GM19468 (cell line): ENCODE measurements around the gene PADI3.

Experiments used
- ATAC-seq: cut with Tn5 transposase; IDR thresholded peaks from one replicate; pipeline ENCODE4 v1.9.1; 2021; ENCODE audit warnings: mild to moderate bottlenecking, moderate library complexity, moderate number of reproducible peaks; ENCODE audit not compliant: unreplicated experiment; ENCODE audit errors: extremely low read depth

The PADI3 gene

DNA sequence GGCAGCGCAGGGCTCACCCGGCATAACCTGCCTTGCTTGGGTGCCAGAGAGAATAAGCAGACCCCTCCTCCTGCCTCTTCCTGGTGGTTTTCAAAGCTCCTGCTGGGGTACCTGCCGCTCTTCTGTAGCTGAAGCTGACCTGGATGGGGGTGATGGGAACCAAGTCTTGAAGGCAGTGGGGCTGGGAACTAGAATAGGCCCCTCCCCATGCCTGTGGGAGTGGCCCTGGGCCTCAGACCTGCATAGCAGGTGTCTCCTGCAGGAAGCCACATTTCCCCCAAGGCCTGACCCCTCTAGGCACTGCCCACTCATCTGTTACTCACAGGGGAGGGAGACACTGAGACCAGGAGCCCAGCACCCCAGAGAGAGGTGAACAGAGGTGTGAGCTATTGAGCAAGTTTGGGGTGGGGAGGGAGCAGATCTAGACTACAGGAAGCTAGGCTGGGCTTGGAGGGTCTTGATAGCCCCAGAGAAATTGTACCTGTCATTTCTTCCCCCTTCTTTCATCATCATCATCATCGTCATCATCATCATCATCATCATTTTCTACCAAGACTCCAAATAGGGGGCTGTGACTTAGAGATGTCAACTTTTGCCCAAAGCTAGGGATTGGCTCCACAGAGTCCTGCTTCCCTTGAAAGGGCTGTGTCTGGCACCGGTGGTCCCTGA, 33.9 kb upstream of the PADI3 start:
- no peak for ATAC-seq

DNA sequence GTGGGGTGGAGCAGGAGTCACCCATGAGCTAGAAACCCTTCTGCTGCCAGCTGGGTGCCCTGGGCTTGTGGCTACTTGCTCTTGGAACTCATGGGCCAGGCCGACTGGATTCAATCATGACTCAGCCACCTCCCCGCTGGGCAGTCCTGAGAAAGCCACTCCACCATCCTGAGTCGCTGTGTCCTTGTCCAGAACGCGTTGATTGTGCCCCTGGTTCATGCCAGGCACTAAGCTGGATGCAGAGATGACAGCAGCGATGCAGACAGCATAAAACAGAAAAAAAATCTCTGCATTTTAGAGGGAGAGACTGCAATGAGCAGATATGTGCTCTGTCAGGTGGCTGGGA, 33.4 kb upstream of the PADI3 start:
- ATAC-seq: no peak

DNA sequence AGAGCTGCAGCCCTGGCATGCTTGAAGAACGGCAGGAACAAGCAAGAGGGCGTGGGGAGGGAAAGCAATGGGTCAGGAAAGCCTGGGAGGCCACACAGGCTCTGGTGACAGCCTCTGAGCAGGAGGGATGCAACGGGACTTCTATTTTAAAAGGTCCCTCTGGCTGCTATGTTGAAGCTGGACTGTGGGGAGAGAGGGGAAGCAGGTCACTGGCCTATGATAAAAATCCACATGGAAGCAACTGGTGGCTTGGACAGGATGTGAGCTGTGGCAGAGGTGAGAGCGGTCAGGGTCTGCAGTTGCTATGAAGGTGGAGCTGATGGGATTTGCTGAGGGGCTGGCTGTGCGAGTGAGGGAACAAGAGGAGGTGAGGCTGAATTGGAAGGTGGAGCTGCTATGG, 32.8 kb upstream of the PADI3 start:
- no peak for ATAC-seq

DNA sequence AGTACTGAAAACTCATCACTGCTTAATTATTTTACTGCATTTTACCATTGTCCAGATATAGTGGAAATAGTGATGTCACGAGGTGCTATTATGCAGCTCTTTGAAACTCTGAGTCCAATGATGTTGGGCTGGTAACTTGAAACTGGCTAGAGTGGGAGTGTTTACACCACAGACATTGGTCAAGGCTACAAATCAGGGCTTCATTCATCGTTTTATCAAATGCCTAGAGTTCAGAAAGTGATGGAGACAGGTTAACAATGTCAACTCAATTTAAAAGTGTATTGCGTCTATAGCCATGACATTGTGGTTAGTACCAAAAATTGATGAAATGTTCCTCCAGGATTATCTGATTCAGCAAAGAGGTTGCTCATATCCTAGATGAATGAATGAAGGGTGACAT, 31.3 kb upstream of the PADI3 start:
- ATAC-seq: no peak

DNA sequence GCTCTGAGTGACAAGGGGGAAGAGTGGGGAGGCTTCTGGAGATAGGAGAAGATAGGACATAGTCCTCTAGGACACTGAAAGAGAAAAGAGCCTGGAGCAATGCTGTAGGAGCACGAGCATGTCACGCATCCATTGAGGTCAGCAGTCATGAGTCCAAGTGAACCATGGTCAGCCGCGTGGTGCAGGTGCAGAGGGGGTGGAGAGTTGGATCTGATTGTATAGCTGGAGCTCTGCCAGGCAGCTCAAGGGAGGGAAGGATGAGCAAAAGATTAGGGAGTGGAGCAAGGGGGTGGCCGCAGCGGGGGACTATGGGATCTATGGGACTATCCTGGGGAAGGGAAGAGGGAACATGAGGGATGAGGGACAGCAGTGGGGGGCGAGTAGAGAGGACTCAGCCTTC, 30.0 kb upstream of the PADI3 start:
- ATAC-seq: no peak

DNA sequence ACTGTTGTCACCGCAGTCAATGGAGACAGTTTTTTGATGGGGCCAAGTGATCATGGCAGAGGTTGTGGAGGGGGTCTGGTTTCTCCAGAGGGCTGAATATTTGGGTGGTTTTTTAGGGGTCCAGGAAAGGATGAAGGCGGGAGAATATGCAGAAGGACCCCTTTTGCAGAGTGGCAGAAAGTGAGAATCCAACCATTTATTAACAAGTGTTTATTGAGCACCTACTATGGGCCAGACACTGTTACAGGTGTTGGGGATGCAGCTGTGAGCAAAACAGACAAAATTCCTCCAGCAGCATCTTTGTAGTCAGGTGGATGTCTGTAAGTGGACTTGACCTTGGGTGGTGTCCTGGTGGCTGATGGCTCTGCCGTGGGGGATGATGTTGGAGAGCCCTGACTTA, 28.6 kb upstream of the PADI3 start:
- no peak for ATAC-seq

DNA sequence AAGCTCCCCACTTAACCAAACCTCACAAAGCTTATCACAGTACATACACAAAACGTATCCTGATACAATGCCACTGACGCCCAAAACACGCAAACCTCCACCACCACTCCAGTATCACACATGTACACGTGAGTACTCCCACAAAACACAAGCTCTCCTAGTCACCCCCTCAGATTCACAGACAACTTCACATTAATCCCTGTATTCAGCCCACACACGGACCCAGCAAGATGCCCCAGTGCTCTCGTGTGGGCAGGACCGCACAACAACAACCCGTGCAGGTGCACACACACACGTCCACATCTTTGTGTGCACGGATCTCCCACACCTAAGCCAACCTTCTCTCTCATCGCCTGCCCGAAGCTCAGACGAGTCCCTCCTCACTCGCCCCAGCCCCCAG, 26.3 kb upstream of the PADI3 start:
- no peak for ATAC-seq

GRCh38 chr1:17224434-17224833, 24.5 kb upstream of the PADI3 start:
- no peak for ATAC-seq

DNA sequence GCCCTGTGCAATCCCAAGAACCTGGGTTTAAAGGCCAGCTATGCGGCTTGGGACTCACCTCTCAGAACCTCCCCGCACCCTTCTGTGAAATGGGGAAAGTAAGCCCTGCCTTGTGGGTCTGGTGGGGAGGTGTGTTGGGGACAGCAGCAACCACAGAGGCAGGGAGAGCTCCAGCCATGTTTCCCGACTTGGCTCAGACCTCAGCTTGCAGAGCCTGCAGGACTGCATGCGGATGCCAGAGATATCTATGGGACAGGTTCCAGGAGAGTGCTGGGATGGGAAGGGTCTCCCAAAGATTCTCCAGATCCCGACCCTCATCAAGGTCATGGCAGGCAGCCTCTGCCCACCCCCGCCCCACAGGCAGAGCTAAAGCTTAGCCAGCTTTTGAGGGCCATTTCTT, 23.8 kb upstream of the PADI3 start:
- no peak for ATAC-seq

GRCh38 chr1:17227358-17227915, 21.5 kb upstream of the PADI3 start:
- ATAC-seq: no peak

DNA sequence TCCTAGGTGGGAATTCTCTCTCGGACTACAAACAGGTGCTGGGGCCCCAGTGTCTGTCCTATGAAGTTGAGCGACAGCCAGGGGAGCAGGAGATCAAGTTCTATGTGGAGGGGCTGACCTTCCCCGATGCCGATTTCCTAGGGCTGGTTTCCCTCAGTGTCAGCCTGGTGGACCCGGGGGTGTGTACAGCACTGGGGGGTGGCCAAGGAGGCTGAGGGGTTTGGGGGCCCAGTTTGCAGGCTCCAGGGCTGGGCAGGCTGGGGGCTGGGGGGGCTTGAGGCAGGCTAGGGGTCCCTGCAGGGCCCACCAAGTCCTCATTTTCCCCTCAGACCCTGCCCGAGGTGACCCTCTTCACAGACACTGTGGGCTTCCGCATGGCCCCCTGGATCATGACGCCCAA, 20.3 kb upstream of the PADI3 start:
- no peak for ATAC-seq

DNA sequence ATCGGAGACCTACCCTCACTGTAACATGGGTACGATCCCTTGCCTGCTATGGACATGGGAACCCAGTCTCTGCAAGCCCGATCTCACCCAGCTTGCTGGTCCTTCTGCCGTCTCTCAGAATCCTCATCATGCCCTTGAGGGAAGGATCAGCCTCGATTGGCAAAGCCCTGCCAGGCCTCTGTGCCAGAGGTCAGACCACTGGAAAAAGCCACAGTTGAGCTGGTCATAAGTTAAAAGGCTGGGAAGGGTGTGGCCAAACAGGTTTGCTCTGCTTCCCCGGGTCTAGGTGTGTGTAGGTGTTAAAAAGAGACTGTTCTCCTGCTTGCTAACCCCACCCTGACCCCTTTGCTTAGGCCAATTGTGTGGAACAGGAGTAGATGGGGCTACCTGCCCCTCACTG, 19.5 kb upstream of the PADI3 start:
- no peak for ATAC-seq

GRCh38 chr1:17230106-17230505, 18.8 kb upstream of the PADI3 start:
- ATAC-seq: no peak

DNA sequence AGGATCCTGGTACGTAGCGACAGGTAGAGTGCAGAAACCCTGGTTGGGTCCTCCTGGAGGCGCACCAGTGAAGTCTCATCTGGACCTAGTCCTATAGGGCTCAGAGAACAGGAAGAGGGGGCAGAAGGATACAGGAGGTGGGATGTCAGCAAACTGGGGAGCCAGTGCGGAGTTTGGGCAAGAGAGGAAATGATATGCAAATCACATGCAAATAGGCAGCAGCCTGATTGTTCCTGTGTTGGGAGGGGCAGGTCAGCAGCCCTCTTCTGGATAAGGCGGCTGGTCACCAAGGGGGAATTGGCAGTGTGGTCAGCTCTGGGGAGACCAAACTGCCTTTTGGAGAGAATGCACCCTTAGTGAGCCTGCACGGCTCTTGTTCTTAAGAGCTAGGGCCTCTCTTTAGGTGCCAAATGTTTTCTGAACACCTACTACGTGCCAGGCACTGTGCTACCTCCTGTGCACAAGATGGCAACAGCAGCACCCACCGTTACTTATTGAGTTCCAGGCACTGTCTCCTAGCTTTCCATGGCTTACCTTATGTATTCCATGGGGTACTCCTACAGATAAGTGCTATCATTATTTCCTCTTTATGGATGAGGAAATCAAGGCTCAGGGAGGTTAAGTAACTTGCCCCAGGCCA, 18.1 kb upstream of the PADI3 start:
- no peak for ATAC-seq

DNA sequence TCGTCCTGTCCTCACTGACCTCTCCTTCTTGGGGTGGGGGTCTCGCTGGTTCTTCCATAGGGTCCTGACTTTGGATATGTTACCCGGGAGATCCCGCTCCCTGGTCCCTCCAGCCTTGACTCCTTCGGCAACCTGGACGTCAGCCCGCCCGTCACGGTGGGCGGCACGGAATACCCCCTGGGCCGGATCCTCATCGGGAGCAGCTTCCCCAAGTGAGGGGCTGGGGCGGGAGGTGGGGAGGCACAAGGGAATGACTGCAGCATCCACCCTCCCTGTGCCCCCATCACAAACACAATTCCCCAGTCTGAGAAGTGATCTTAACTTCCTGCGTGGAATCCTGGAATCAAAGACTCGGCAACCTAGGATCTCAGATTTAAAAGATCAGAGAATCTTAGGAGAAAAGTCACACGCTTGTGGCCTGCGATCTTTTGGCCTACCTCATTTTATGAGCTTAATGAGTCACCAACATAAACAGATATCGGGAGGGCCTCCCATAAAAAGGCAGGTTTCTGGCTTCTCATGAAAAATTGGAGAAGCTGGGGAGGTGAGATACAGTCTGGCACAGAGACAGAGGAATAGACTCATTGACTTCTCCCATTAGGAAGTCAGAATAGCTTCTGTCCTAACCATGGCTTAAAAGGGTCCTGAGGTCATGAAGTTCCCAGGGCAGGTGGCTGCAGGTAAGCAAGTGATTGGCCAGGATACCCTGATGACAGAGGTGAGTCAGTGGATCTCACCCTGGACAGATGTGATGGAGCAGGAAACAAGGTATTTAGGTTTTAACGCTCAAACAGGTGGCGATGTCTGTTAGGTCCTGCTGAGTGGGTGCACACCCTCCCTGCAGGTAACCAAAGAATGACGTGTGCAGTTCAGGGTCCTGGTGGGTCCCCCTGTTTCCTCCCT, 15.9 kb upstream of the PADI3 start:
- no peak for ATAC-seq

DNA sequence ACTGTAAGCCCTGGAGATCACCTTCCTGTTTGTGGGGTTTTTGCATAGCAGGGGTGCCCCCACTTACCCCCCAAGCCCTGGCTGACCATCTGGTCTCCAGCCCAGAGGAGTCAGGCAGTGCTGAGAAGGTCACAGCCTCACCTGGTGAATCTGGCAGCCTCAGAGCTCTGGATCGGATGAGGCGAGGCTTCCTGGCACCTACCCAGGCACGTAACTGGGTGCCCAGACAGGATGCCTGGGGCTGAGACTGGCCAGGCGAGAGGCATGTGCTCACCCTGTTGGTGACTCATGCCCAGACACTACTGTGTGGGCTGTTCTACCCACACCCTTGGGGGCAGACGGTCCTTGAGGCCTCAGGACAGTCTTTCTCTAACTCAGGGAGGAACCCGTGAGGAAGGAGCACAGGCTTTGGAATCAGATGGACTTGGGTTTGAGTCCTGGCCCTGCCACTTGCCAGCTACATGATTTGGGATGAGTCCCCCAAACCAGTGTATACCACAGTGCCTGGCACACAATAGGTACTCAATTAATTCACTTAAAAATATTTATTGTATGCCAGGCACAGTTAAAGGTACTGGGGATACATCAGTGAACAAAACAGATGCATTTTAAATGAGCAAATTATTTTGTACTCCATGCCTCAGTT, 15.1 kb upstream of the PADI3 start:
- ATAC-seq: no peak

DNA sequence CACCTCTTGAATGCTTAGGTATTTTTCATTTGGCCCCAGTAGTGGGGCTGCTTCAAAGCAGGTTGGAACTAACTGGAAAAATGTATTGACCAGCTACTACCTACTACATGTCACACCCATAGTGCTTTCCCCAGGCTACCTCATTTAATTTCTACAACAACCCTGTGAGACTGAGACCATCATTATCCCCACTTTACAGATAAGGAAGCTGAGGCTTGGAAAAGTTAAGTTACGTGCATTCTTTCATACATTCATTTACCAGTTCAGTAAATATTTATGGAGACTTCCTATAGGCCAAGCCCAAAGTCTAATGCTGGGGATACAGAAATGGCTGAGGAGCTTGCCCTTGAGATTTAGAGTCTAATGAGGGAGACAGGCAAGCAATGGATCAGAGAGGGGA, 14.5 kb upstream of the PADI3 start:
- ATAC-seq: no peak

DNA sequence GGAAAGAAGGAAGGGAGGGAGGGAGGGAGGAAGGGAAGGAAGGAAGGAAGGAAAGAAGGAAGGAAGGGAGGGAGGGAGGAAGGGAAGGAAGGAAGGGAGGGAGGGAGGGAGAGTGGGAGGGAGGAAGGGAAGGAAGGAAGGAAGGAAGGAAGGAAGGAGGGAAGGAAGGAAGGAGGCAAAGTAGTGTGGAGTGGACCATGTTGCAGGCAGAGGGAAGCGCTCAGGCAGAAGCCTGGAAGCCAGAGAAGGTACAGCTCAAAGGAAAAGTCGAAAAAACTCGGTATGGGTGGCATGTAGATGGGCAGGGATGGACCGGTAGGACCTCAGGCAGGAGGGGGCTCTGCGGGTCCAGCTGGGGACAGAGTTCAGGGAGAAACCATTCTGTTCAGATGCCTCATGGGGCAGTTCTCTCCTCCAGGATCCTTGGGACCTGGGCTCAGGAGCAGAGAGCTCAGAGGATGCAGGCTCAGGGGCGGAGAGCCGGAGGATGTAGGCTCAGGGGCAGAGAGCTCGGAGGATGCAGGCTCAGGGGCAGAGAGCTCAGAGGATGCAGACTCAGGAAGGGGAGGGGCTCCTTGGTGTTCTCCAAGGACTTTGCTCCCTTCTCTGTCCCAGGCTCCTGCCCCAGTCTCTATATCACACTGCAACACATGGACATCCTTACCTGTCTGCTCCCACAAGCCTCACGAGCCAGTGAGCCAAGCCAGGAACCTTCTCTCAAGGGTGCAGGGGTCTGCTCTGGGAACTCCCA, 13.6 kb upstream of the PADI3 start:
- no peak for ATAC-seq

DNA sequence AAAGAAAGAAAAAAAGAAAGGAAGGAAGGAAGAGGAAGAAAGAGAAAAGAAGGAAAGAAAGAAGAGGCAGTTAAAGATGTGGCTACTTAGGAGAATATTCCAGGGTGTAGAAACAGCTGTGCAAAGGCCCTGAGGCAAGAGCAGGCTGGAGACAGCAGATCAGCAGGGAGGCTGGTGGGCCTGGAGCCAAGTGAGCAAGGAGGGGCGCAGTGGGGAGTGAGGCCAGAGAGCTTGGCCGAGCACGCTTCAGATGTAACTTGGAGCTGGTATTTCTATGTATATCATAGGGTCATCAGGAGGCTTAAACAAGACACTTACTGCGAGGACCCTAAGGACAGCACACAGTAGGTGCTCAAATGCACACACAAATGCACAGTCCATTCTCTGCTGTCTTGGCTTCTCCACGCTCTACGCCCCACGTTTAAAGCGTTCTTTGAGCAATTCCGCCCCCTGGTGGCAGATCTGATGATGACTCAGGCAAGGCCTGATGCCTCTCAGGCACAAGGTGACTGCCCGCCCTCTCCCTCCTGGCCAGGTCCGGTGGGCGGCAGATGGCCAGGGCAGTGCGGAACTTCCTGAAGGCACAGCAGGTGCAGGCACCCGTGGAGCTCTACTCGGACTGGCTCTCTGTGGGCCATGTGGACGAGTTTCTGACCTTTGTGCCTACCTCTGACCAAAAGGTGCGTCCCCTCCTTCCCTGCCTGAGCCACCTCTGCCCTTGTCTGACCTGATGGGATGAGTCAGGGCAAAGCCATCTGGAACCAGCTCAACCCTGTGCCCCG, 11.9 kb upstream of the PADI3 start:
- ATAC-seq: no peak
